PC-3 (cell line): ENCODE data around the gene PRELID2. TPM values are rescaled to one million over a fixed set of nuclear protein-coding genes. Genes with fewer than 3 reads are reported as not detected.
A peak's percentile ranks its signal among the peaks of the same experiment; 100 is the strongest.

Experiments
- ATAC-seq: fragments of 200-7000 bp; cut with Tn5 transposase; 2 replicates; pipeline ENCODE4 v1.9.1; 2020; ENCODE audit warnings: mild to moderate bottlenecking, moderate library complexity
- BruUV-seq: library from RNA; stranded (reverse); fragments of 400-500 nt; replicated peaks from 2 replicates; lab custom pipeline; 2021; lab: Mats Ljungman, UMichigan
- CTCF ChIA-PET: fragments of 300-600 bp; sonication (Branson Sonifier 250); formaldehyde crosslinking; loops from one replicate; lab custom pipeline; 2022; ENCODE audit warnings: antibody characterized with exemption; lab: Charles Lee
- POLR2A ChIA-PET: fragments of 300-600 bp; sonication (Branson Sonifier 250); formaldehyde crosslinking; loops from one replicate; lab custom pipeline; 2022; ENCODE audit warnings: antibody characterized with exemption; ENCODE audit not compliant: unreplicated experiment; lab: Charles Lee
- DNase-seq: peaks from one replicate; pipeline ENCODE4 v3.0.0-alpha.2; 2015
- H2AFZ ChIP-seq: fragments of 300-600 bp; sonication (generic); 2 replicates; pipeline ENCODE4 v1.6.0; 2016; ENCODE audit warnings: antibody characterized with exemption, low read length
- H3F3A ChIP-seq: fragments of 300-600 bp; sonication (generic); one replicate; pipeline ENCODE4 v1.6.0; 2017; ENCODE audit warnings: antibody characterized with exemption, low read length, control low read depth, mild to moderate bottlenecking; ENCODE audit not compliant: unreplicated experiment
- H3K27ac ChIP-seq: fragments of 300-600 bp; sonication (generic); 2 replicates; pipeline ENCODE4 v1.5.1; 2016; ENCODE audit warnings: mild to moderate bottlenecking, low read length
- H3K27me3 ChIP-seq: fragments of 300-600 bp; sonication (generic); 2 replicates; pipeline ENCODE4 v1.6.1; 2016; ENCODE audit warnings: low read length, mixed read lengths
- H3K36me3 ChIP-seq: fragments of 300-600 bp; sonication (generic); 2 replicates; pipeline ENCODE4 v1.6.1; 2016; ENCODE audit warnings: low read depth, mixed run types, low read length, mixed read lengths
- H3K4me1 ChIP-seq: fragments of 300-600 bp; sonication (generic); 2 replicates; pipeline ENCODE4 v1.5.1; 2016; ENCODE audit warnings: low read length; ENCODE audit not compliant: insufficient read depth
- H3K4me2 ChIP-seq: fragments of 300-600 bp; sonication (generic); 2 replicates; pipeline ENCODE4 v1.6.0; 2016; ENCODE audit warnings: low read length
- H3K4me3 ChIP-seq: fragments of 300-600 bp; sonication (generic); 2 replicates; pipeline ENCODE4 v1.5.1; 2016; ENCODE audit warnings: mild to moderate bottlenecking, low read length, mixed read lengths
- H3K79me2 ChIP-seq: fragments of 300-600 bp; sonication (generic); 2 replicates; pipeline ENCODE4 v1.6.1; 2017; ENCODE audit warnings: low read length, mixed read lengths
- H3K9ac ChIP-seq: fragments of 300-600 bp; sonication (generic); 2 replicates; pipeline ENCODE4 v1.6.0; 2016; ENCODE audit warnings: mild to moderate bottlenecking, low read length
- H3K9me2 ChIP-seq: fragments of 300-600 bp; sonication (generic); replicated peaks from 2 replicates; pipeline ENCODE4 v1.6.1; 2016; ENCODE audit warnings: mixed run types, low read length, mixed read lengths
- H3K9me3 ChIP-seq: fragments of 300-600 bp; sonication (generic); 2 replicates; pipeline ENCODE4 v1.6.1; 2016; ENCODE audit warnings: low read length, mixed read lengths
- H4K20me1 ChIP-seq: fragments of 300-600 bp; sonication (generic); 2 replicates; pipeline ENCODE4 v1.6.1; 2016; ENCODE audit warnings: low read length, mixed read lengths
- EZH2 ChIP-seq: fragments of 300-600 bp; sonication (generic); IDR thresholded peaks from one replicate; pipeline ENCODE4 v1.6.1; 2017; ENCODE audit warnings: antibody characterized with exemption, mild to moderate bottlenecking, low read length; ENCODE audit not compliant: unreplicated experiment
- EZH2phosphoT487 ChIP-seq: fragments of 300-600 bp; sonication (generic); IDR thresholded peaks from 2 replicates; pipeline ENCODE4 v1.6.1; 2018; ENCODE audit warnings: mild to moderate bottlenecking, antibody characterized with exemption, low read length, borderline replicate concordance
- intact Hi-C: fragments of 100-400 bp; cut with micrococcal nuclease; formaldehyde crosslinking; loops from 2 replicates; pipeline ENCODE4 v1.9.0; 2023
- total RNA-seq: library from RNA; depleted of rRNA; stranded (reverse); fragments of >200 nt; gene quantifications from 2 replicates; pipeline ENCODE4 v1.2.3, GENCODE V29; 2014
- TF ChIP-seq, protein P1 (sequence below): fragments of 300-600 bp; sonication (generic); conservative IDR thresholded peaks from 2 replicates; pipeline ENCODE4 v1.5.1; 2017; ENCODE audit warnings: antibody characterized with exemption, low read depth, mild to moderate bottlenecking, low read length

PRELID2 gene
- total RNA-seq, 1 experiment from 2014 or later = 23.7 TPM

DNA sequence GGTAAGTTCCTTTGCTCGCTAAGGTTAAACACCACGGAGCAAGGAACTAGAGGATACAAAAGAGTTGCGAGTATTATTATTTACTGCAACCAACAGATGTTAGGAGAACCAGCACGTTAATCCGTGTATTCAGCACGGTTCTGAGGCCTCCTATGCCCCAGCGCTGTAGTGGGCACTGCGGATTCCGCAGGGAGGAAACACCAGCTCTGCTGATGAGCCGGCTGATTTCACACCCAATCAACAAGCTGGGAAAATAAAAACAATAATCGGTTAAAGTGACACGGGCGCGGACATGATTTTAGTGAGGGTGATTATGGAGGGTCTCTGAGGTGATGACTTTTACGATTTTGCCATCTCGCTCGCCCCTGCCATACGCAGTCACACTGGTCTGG lies 702 bp upstream of the PRELID2 start:
- no peak for ATAC-seq
- H3K9me3 ChIP-seq = no peaks in the 10 kb centered on the region

GRCh38 chr5:145834554-145834916 lies 607 bp downstream of the PRELID2 start:
- ChIA-PET POLR2A (no interaction called here), CTCF (no interaction called here)
- Histone ChIP-seq H3K4me1 (peaks cover 18% of the 10 kb centered on the region), H3K9me2 (no peaks in the 10 kb centered on the region), H3K27me3 (no peaks in the 10 kb centered on the region), H3K4me3 (peak overlapping the region; percentile 76), H2AFZ (peak overlapping the region; percentile 94), H4K20me1 (no peaks in the 10 kb centered on the region), H3F3A (no peaks in the 10 kb centered on the region), H3K79me2 (no peaks in the 10 kb centered on the region), H3K9ac (peak overlapping the region; percentile 59), H3K27ac (no peak overlapping the region), H3K4me2 (peak overlapping the region; percentile 77), H3K9me3 (no peaks in the 10 kb centered on the region), H3K36me3 (no peaks in the 10 kb centered on the region)
- BruUV-seq = TSS peak; percentile 53
- ATAC-seq = no peak
- intact Hi-C loops = loop anchor here (2.0 kb wide), 1 partner anchor 54 kb away; no protein-coding TSS in a partner anchor
- TF ChIP-seq, protein P1, sequence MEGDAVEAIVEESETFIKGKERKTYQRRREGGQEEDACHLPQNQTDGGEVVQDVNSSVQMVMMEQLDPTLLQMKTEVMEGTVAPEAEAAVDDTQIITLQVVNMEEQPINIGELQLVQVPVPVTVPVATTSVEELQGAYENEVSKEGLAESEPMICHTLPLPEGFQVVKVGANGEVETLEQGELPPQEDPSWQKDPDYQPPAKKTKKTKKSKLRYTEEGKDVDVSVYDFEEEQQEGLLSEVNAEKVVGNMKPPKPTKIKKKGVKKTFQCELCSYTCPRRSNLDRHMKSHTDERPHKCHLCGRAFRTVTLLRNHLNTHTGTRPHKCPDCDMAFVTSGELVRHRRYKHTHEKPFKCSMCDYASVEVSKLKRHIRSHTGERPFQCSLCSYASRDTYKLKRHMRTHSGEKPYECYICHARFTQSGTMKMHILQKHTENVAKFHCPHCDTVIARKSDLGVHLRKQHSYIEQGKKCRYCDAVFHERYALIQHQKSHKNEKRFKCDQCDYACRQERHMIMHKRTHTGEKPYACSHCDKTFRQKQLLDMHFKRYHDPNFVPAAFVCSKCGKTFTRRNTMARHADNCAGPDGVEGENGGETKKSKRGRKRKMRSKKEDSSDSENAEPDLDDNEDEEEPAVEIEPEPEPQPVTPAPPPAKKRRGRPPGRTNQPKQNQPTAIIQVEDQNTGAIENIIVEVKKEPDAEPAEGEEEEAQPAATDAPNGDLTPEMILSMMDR = no peak
- TF ChIP-seq EZH2phosphoT487 (no peak), EZH2 (no peak)
- no peak for DNase-seq

More for the DNA sequence above, 702 bp upstream of the PRELID2 start:
- no peaks in the 10 kb centered on the region for H4K20me1 ChIP-seq
- no peaks in the 10 kb centered on the region for H3F3A ChIP-seq
- peak overlapping the region; percentile 77 for H3K4me2 ChIP-seq
- intact Hi-C loops = loop anchor here (1.0 to 2.0 kb wide), 3 partner anchors 53 to 213 kb away; partner anchors contain the start of gene SH3RF2
- no peaks in the 10 kb centered on the region for H3K9me2 ChIP-seq
- H2AFZ ChIP-seq = peak overlapping the region; percentile 94
- BruUV-seq = no TSS peak
- no peaks in the 10 kb centered on the region for H3K79me2 ChIP-seq
- H3K9ac ChIP-seq = peak overlapping the region; percentile 59
- TF ChIP-seq EZH2 (no peak), EZH2phosphoT487 (no peak)
- TF ChIP-seq, protein P1 = no peak
- no peaks in the 10 kb centered on the region for H3K27me3 ChIP-seq
- H3K4me3 ChIP-seq = peak overlapping the region; percentile 76
- POLR2A ChIA-PET = no interaction called here
- no peaks in the 10 kb centered on the region for H3K36me3 ChIP-seq
- peaks cover 6% of the 10 kb centered on the region for H3K4me1 ChIP-seq
- CTCF ChIA-PET = no interaction called here
- peak overlapping the region; percentile 27 for H3K27ac ChIP-seq
- DNase-seq = no peak

GRCh38 chr5:145833631-145834200 lies 1.4 kb downstream of the PRELID2 start:
- Histone ChIP-seq H3K27ac (no peak overlapping the region), H2AFZ (no peak overlapping the region), H3K9me3 (no peaks in the 10 kb centered on the region), H3K9me2 (no peaks in the 10 kb centered on the region), H3K4me3 (no peak overlapping the region), H3K36me3 (no peaks in the 10 kb centered on the region), H3F3A (no peaks in the 10 kb centered on the region), H3K9ac (no peak overlapping the region), H3K27me3 (no peaks in the 10 kb centered on the region), H3K4me2 (peak overlapping the region; percentile 77), H4K20me1 (no peaks in the 10 kb centered on the region), H3K4me1 (peaks cover 20% of the 10 kb centered on the region), H3K79me2 (no peaks in the 10 kb centered on the region)
- ChIA-PET POLR2A (no interaction called here), CTCF (no interaction called here)
- intact Hi-C loops = loop anchor here (2.0 kb wide), 1 partner anchor 55 kb away; no protein-coding TSS in a partner anchor
- TF ChIP-seq EZH2 (no peak), EZH2phosphoT487 (no peak)
- TF ChIP-seq, protein P1 = no peak
- no TSS peak for BruUV-seq
- no peak for DNase-seq
- no peak for ATAC-seq
